K562 (cell line): Measurements from ENCODE around the gene CYP17A1.
"Not testable (repeated sequence)": the region's sequence is repeated elsewhere in the genome, so short reads cannot be mapped to it uniquely, and the experiment has no call there.

ENCODE experiments used
- IRF2 ChIP-seq: sonication (generic); formaldehyde crosslinking; IDR thresholded peaks from 2 replicates; pipeline ENCODE4 v1.8.1; 2022; ENCODE audit warnings: mild to moderate bottlenecking, missing genetic modification reagents
- SRF ChIP-seq, 2 experiments: fragments of 250-450, 450-650 bp in 1 of 2; sonication (Bioruptor Pico) in 1 of 2; sonication (generic) in 1 of 2; formaldehyde crosslinking; IDR thresholded peaks; 2 replicates each; pipeline versions ENCODE4 v1.5.0 to v1.5.1; 2020 to 2022; ENCODE audit warnings: mild to moderate bottlenecking in 1 of 2, missing genetic modification reagents in 1 of 2
- STAG1 ChIP-seq: sonication (generic); formaldehyde crosslinking; IDR thresholded peaks from 2 replicates; pipeline ENCODE4 v1.5.0; 2020; ENCODE audit warnings: missing genetic modification reagents, borderline replicate concordance
- ZNF217 ChIP-seq: sonication (generic); formaldehyde crosslinking; IDR thresholded peaks from 2 replicates; pipeline ENCODE4 v1.8.0; 2022; ENCODE audit warnings: mild to moderate bottlenecking, missing genetic modification reagents
- TF ChIP-seq, protein P1 (sequence below): sonication (generic); formaldehyde crosslinking; IDR thresholded peaks from 2 replicates; pipeline ENCODE4 v1.8.1; 2023; ENCODE audit warnings: mild to moderate bottlenecking, missing genetic modification reagents

DNA sequence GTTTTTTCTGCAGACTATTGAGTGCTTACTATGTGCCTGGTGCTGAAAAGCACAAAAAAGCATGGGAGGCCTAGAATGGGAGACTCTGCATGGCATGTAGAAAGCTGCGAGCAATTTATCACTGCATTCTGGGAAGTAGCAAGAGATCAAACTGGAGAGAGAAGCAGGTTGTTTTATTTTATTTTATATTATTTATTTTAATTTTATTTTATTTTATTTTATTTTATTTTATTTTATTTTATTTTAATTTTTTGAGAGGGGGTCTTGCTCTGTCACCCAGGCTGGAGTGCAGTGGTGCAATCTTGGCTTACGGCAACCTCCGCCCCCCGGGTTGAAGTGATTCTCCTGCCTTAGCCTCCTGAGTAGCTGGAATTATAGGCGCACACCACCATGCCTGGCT, 17.2 kb downstream of the CYP17A1 start:
- TF ChIP-seq ZNF217 (CRISPR knock-in tag); IRF2; STAG1 (CRISPR knock-in tag); SRF (CRISPR knock-in tag; IDR thresholded peaks at IDR 0.05): not testable (repeated sequence)
- TF ChIP-seq, protein P1, sequence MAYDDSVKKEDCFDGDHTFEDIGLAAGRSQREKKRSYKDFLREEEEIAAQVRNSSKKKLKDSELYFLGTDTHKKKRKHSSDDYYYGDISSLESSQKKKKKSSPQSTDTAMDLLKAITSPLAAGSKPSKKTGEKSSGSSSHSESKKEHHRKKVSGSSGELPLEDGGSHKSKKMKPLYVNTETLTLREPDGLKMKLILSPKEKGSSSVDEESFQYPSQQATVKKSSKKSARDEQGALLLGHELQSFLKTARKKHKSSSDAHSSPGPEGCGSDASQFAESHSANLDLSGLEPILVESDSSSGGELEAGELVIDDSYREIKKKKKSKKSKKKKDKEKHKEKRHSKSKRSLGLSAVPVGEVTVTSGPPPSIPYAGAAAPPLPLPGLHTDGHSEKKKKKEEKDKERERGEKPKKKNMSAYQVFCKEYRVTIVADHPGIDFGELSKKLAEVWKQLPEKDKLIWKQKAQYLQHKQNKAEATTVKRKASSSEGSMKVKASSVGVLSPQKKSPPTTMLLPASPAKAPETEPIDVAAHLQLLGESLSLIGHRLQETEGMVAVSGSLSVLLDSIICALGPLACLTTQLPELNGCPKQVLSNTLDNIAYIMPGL (CRISPR knock-in tag) = not testable (repeated sequence)
